ENCODE data around the gene RCBTB2.
A peak's percentile ranks its signal among the peaks of the same experiment; 100 is the strongest.
"Not testable (repeated sequence)": the region's sequence is repeated elsewhere in the genome, so short reads cannot be mapped to it uniquely, and the experiment has no call there.

Gene RCBTB2
- 18.8 to 235 (median 163) reads per million in 18 experiments for total RNA-seq

DNA sequence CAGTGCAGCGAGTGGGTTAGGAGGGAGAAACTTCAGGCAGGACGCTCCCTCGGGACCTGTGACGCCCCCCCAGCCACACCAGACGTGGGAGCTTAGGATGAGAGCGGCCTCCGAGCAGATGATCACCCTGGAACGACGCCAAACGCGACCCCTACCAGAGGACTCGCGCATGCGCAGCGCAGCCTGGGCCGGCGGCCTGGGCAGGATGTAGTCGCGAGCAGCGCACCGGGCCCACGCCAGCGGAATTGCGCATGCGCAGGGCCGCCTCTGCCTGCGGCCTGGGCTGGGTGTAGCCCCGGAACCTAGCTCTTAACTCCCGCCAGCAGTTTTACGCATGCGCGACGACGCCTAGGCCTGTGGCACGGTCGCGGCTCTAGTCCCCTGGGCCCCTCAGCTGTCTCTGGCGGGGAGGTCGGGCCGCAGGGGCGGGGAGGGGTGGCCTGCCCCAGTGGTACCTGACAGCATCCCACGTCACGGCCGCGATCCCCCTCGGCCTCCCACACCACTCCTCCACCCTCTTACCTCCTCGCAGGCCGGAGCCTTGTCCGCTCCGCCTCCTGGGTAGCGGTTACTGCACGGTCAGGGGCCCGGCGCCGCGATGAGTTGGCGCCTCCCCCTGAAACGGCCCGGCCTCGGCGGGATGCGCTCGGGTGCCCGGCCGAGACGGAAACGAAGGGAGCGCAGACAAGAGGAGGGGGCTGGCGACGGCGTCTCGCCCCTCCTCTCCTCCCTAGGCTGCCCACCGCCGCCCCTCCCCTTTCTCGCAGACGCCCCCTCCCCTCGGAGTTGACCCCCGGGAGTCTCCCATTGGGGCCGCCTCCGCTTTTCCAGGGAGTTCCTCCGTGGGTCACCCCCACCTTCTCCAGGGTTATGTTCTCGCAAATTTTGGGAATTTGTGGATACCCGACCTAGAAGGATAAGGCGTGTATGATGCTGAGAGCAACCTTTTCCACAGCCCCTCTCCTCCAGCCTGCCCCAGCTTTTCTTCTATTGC lies at the start of gene RCBTB2:
Gene RCBTB2, minus strand, starts transcription at position 575 of the 994 bp plus-strand sequence. CDS start 11,141 bp downstream, outside the sequence.
- peak; percentile 99 for DNase-seq

DNA sequence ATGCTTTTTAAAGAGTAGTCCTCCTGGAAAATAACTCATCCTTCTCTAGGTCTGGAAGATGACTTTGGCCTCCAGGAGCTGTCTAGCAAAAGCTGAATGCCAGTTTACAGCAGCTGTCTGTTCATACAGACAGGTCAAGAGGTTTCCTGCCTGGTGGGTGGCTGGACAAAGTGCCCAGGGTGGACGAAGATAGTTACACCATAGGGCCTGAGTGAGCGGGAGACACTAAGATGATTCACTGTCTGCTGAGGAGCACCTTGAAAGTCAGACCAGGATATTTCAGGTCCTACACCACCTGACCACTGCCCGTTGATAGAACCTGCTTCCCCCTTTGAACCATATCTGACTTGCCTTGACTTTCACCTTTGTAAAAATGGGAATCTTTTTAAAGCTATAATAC lies 49.2 kb upstream of the RCBTB2 start:
- DNase-seq: peak in 1 of 2 donors; percentile 54

DNA sequence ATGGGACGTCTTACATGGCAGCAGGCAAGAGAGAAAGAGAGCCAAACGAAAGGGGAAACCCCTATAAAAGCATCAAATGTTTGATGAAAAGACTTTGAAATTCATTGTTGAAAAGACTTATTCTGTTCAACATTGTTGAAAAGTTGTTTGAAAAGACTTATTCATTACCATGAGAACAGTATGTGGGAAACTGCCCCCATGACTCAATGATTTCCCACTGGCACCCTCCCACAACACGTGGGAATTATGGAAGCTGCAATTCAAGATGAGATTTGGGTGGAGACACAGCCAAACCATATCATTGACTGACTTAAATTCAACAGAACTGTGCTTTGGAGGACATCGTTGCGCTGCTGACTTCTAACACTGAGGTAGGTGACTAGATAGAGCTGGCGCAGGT lies 48.0 kb upstream of the RCBTB2 start:
- DNase-seq: peak in 1 of 2 donors; percentile 64

DNA sequence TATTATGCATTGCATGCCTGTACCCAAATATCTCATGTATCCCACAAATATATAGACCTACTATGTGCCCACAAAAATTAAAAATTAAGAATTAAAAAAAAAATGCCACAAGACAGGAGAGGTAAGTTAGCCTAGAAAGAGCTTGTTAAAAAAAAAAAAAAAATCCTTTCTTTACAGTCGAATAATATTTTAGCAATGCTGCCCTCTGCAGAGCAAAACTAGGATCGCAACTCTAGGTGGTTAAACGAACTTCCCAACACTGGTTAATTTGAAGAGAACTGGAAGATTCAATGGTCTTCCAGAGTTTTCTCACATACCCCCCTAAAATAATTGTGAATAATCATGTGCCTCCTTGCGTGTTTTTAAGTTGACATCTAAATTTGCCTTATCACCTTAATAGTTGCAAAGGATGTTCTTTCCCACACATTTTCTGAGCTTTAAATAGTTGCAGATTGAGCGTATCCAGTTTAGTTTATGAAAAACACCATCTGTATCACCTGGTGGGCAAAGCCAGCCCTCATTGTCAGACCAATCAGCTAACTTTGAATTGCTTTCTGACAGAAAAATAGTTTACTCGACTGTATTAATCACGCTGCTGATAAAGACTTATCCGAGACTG lies 47.4 kb upstream of the RCBTB2 start:
- DNase-seq: peak; percentile 87 to 89

DNA sequence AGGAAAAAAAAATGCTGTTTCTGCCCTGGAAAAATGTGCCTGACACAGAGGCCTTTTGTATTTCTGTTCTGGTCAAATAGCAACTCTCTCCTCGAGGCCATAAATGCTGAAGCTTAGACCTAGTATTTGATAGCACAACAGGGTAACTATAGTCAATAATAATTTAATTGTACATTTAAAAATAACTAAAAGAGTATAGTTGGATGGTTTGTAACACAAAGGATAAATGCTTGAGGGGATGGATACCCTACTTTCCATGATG lies 47.0 kb upstream of the RCBTB2 start:
- DNase-seq: not testable (repeated sequence)

DNA sequence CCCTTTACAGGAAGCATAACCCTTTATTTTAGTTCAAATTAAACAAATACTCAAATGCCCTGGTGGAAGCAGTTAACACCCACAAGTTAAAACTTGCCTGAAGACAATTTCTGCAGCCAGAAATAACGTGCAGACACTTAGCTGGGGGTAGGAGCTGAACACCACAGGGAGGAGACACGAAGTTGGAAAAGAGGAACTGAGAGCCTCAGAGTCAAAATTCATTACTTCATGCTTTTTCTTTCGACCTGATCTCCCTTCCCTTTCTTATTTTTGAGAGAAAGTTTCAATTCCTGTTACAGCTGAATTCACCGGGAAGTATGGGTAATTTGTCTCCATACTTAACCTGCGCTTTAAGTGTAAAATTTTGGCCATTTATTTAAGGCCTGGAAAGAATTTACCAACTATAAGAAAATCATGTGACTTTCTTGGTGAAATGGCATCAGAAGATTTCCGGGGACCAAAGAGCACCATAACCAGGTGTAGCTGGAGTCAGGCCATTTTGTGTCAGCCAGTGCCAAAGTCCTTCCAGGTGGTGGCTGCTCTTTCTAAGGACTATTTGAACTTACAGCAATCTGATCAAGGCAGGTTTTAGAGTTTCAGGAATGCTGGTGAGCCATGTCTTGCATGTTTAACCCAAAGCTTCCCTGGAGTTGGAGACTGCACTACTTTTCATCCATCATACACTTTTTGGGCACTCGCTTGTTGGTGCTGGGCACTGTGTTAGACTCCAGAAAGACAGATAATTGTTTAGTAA lies 46.5 kb upstream of the RCBTB2 start:
- DNase-seq: peak; percentile 94

DNA sequence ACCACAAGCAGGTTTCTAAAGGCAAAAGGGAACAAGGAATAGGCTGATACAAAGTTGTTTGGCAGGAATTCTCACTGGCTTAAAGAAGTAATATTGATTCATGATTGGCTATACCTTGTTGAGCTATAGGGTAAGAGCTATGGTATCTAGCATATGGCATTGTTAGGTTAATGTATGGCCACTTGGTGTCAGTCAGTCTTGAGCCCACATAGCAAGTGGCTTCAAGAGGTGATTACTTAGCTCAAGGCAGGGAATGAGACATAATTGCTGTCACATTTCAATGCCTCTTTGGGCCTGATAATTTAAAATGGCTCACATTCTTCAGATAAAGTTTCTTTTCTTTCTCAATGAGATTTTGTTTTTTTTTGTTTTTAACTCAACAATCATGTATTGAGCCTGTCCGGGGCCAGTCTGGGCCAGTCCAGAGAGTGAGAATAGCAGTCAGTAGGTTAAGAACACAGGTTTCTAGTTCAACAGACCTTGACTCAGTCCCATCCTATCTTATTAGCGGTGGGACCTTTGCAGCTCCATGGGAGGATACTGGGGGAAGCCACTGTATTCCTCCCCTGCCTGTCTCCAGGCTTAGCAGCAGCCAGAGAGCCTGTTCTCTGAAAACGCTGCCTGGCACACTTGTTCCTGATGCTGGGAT lies 45.8 kb upstream of the RCBTB2 start:
- no peak for DNase-seq

DNA sequence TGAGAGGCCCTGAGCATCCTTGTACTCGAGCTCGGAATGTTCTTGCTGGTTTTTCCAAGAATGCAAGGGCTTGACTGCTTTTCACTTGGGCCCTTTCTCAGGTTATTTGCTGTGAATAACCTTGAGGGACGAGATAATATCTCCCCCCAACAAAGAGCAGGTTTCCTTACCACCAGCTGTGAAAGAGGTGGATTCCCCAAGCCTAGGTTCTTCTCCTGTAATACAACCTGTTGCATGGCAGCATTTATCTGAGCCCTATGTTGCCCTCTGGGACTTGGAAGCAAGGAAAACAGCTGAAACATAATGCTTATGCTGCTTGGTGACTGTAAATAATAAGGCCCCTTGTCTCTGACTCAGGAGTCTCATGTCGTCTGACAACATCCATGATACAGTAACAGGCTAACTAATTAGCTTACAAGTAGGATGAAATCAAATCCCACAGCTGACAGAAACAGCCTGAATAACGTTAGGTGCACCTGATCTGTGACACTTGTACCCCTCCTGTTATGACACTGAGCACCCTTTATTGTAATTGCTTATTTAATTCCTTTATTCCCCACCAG lies 43.6 kb upstream of the RCBTB2 start:
- DNase-seq: peak; percentile 57 to 74

DNA sequence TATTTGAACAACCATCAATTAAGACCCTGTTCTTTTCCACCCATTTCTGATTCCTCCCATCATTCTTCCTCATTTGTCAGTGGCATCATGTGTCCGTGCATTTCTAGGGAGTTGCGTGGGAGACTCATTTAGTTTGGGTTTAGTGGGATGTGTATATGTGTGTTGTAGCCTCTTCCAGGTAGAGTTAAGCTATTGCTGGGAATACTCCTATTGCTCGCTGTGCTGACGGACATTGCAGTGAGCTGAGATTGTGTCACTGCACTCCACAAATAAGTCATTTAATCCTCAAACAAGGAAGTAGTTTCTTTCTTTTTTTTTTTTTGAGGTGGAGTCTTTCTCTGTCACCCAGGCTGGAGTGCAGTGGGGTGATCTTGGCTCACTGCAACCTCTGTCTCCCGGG lies 42.2 kb upstream of the RCBTB2 start:
- peak; percentile 85 to 86 for DNase-seq

DNA sequence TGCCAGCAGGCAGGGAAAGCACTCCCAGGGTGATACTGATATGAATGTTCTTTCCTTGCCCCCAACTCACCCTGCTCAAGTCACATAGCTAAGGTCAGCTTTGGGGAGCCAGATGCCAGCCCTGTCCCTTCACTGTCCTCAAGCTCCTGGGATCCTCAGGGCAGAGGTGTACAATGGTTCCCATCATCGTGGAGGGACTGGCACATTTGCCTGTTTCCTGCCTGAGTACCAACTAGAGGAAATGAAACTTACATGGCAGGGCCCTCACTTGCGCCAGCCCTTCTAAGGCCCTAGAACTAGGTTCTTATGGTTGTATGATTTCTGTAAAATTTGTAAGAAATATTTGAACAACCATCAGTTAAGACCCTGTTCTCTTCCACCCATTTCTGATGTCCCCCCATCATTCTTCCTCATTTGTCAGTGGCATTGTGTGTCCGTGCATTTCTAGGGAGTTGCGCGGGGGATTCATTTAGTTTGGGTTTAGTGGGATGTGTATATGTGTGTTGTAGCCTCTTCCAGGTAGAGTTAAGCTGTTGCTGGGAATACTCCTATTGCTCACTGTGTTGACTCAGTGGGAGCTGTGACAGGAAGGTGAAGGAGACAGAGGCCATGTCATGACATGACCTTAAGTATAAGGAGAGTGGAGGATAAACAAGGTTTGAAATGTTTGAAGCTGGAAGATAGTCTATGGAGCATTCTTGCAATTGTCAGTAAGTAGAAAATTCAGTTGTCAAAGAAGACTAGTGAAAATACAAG lies 41.3 kb upstream of the RCBTB2 start:
- DNase-seq: peak; percentile 44 to 51

DNA sequence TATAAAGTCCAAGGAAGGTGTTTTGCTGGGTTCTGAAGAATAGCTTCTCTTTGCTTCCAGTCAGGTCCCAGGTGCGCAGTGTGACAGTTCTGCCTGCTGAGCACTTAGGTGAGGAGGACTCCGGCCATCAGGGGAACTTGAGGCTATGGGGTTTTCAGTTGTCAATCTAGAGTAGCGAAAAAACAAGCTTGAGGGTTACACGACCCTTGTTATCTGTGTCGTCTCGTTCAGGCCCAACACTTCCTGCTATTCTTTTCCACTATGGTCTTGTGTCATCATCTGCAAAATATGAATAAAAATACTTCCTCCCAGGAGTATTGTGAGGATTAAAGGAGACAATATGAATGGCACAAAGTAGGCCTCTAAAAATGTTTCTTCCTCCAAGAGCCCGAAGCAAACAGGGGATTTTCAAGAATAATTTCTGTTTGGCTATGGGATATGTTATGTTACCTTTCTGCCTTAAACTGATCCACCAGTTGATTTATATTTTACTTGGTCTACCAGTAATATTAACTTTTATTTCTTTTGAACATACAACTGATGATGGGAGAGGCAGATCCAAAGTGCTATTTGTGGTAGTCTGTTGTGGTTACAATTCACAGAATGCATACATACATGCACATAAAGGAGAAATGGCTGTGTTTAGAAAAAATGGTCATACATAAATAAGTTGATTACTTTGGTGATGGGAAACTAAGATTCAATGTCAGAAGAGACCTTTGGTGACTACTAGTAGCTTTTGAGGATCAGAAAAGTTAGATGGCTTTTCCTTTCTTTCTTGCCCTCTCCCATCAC lies 40.5 kb upstream of the RCBTB2 start:
- peak in 1 of 2 donors; percentile 29 for DNase-seq

DNA sequence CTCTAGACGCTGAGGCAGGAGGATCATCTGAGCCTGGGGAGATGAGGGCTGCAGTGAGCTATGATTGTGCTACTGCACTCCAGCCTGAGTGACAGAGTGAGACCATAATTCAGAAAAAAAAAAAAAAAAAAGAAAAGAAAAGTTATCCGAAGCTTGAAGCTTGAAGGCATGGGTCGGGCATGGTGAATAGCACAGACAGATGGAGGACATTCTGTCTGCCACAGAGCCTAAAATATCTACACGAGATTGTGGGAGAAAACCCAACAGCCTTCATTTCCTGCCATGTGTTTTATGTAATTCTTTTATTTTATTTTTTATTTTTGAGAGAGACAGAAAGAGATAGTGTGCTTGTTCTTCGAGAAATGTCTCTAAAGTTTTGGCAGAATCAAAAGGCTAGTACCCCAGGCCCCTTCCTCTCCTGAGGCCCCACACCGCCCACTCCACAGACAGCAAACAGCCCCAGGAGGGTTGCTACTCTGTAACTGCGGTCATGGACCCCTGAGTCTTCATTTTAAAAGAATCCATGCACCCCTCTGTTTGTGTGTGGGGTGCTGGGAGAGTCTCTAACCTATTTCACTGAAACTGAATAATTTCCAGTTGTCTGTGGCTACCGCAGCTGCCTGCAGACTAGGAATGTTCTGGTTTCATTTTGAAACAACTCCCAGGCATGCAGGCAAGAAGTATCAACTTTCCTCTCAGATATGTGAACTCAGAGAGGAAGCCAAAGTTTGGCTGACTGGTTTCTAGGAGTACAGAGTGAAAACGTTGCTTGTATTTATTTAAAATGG lies 38.4 kb upstream of the RCBTB2 start:
- peak; percentile 41 to 62 for DNase-seq

DNA sequence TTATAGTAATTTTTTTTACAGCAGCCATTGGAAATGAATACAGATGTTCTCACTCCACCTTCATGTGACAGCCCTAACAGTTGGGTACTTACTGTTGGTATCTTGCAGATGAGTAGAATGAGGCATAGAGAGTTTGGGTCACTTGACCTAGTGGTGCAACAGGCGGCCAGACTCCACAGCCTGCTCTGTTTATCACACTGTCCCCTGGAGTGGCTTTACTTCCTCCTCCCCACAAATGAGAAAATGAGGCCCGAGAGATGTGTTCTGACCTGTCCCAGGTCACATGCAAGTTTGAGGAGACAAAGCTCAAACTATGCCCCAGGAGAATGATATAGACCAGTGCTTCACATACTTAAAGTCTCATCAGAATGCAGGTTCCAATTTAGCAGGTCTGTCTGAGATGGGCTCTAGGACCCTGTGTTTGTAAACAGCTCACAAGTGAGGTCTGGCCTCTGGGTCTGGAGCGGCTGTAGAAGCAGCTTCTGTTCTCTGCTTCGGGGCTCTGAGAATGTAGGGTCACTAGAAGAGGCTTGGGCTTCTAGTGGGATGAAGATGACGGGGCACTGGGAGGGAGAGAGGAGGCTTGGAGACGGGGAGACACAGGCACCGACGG lies 37.4 kb upstream of the RCBTB2 start:
- DNase-seq: peak; percentile 80 to 86

DNA sequence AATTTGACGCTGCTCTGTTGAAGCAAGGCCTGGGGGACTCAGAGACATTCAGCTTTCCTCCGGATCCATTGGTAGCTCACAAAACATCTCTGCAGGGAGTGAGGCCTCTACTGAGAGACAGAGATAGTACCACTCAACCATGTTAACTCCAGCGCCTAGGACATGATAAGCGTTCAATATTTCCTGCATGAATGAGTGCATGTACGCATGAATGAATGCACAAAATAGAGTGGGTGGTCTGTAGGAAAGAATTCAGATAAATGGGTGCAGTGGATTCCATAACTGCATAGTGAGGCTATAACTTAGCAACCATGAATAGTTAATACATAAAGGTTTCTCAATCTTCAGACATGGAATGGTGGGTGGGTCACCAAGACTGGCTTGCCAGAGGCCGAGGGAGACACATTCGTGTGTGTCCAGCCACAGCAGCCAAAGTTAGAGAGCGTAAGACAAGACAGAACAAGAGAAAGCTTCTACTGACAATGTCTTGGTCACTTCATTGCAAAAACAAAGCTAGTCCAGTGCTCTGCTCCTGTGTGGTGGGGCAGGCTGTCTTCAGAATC lies 36.3 kb upstream of the RCBTB2 start:
- no peak for DNase-seq

DNA sequence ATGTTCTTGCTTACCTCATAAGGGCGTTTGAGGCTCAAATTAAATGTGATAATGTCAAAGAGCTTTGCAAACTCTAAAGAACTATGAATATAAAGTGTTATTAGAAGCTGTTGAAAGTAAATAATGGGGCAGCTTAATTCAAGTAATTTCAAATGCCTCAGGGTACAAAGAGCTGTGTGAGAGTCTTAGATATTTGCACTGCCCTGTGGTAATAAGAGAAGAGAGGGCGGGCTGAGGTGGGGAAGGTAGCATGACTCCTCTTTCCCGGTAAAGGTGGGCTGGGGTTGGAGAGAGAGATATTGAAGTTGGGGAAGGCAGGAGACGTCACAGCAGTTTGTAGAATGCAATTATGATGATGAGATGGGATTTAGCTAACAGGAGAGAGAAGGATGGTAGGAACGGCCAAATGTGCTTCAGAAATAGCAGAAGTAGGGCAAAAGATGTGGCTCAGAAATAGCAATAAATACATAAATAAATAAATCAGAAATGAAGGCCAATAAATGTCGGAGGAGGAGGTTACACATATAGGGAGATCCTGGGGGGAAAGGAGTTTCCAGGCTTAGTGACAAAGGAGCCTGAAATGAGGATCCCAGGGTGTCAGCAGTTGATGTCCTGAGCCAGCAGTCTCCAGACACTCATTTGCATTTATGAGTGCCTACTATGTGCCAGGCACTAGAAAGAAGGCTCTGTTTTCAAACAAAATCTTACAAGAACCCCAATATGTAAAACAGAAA lies 35.7 kb upstream of the RCBTB2 start:
- no peak for DNase-seq

DNA sequence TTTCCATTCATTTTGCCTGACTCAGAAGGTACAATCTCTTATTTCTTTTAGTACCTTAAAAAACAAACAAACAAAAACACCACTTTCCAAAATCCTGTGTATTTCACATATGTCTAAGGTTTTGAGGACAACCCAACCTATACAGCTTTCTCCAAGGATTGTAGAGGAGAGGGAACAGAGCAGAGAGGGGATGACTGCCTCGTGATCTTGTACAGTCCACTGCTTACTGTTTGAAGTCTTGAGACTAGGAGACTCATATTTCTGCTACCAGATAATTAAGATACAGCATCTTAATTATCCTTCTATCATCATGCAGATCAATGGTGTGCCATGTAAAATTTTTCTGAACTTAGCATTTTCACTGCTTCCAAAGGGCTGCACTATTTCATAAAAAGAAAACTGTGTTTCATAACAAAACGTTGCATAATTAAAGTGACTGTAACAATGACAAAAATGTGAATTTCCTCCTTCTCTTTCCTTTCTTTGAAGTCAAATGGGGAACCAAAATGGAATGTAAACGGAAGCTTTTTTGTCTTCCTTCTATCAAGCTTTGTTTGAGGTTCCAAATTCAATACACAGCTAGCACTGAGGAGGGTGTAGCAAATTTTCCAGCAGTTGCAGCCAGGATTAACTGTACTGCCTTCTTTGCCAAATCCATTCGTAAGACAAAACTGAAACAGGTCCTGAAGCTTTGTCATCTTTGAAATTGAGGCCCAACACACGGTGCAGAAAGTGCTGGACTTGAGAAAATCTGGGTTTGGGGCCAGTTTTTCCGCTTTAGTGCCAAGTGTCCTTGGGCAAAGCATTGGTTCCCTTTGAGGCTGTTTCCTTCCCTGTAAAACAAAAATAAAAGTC lies 34.9 kb upstream of the RCBTB2 start:
- peak; percentile 74 to 98 for DNase-seq

DNA sequence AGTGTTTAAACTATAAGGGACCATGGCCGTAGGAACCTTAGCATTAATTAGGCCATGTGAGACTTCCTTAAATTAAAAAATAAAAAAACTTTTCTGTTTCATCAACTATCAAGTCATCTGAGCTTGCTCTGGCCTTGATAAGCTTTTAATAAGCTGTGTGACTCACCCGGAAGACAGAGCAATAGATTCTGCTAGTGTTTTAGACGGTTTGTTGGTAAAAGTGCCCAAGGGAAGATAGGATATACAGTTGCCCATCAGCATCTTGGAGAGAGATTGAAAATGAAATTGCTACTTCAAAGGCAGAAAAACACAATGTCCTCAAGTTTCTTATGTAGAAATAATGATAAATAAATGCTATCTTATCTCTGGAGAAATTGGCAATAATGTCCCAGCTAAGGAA lies 31.2 kb upstream of the RCBTB2 start:
- DNase-seq: no peak
